ENCODE data around the gene ARSA.

DNA sequence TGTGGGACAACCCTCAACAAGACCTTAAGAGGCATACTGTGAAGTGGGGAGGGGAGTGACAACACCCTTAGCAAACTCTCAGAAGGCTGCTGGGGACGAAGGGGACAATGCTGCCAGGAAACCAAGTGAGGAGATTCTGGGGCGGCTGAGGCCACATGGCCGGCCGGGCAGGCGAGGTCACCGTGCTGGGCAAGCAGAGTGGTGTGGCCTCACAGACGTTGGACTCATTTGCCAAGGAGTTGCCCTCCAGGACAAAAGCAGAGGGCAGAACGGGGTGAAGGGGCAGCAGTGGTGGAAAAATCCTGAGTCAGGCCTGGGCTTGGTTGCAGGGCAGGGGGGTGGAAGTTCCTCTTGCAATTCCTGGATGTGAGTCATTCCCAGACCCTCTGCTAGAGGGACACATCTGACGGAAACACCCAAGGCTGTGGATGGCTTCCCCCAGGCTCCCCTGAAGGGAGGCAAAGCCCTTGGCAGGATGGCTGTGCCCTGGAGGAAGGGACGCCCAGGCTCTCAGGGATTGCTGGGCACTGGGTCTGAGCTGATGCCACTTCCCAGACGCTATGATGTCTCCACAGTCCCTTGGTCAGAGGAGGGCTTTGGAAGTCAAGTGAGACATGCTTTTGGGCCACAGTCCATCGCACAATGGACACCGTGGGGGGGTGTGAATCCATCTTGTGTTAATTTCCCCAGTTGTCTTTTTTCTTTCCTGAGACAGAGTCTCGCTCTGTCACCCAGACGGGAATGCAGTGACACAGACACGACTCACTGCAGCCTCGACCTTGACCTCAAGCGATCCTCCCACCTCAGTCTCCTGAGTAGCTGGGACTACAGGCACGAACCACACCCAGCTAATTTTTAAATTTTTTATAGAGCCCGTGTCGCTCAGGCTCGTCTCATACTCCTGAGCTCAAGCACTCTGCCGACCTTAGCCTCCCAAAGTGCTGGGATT, 28.4 kb upstream of the ARSA start:
- TF ChIP-seq, protein P1, sequence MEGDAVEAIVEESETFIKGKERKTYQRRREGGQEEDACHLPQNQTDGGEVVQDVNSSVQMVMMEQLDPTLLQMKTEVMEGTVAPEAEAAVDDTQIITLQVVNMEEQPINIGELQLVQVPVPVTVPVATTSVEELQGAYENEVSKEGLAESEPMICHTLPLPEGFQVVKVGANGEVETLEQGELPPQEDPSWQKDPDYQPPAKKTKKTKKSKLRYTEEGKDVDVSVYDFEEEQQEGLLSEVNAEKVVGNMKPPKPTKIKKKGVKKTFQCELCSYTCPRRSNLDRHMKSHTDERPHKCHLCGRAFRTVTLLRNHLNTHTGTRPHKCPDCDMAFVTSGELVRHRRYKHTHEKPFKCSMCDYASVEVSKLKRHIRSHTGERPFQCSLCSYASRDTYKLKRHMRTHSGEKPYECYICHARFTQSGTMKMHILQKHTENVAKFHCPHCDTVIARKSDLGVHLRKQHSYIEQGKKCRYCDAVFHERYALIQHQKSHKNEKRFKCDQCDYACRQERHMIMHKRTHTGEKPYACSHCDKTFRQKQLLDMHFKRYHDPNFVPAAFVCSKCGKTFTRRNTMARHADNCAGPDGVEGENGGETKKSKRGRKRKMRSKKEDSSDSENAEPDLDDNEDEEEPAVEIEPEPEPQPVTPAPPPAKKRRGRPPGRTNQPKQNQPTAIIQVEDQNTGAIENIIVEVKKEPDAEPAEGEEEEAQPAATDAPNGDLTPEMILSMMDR (IDR thresholded peaks at IDR 0.05): no peak
- TF ChIP-seq EP300 (IDR thresholded peaks at IDR 0.05) (peak in 1 of 4 donors; percentile 21), POLR2AphosphoS5 (IDR thresholded peaks at IDR 0.05) (peak in 3 of 4 donors; percentile 10 to 29 (median 25))

Measured in sigmoid colon (tissue), 4 donors.